ENCODE measurements around the gene TMEM217.

Gene TMEM217

DNA sequence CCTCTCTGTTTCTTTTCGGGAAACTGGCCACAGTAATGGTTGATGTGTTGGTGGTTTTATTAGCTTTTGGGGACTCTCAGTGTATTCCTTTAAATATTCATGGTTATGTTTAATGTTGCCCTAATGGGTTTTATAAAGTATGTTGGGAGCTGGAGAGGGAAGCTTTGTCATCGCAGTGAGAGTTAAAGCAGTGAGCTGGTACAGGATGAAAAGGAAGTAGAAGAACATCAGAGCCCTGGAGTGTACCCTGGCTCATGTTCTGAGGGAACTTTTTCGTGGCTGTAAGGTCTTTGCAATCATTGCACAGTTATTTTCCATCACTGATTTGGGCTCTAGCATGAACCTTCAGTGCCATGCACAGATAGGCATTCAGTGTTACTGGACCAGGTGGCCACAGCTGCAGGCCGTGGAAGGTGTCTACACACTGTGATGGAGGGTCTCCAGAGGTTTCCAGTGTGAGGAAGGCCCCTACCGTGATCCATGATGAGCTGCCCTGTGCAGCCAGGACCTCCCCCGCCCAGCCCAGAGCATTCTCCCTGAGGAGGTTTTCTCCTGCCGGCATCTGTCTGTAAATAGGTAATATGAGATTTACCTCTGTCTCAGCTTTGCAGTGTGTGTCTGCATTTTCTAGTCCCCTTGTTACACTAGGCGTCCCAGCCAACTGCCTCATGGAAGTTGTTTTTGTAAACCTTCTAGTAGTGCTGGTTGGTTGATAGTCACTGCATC, 22.4 kb upstream of the TMEM217 start:
- DNase-seq (ENCODE audit: low read depth): no peak

- DNase-seq (ENCODE audit: low read depth): no peak
Measured at GRCh38 chr6:37279366-37280134, 21.6 kb upstream of the TMEM217 start.

- DNase-seq (ENCODE audit: low read depth): no peak
Measured at GRCh38 chr6:37277001-37277409, 19.1 kb upstream of the TMEM217 start.

GRCh38 chr6:37275350-37275749, 17.4 kb upstream of the TMEM217 start:
- DNase-seq (ENCODE audit: low read depth): no peak

- DNase-seq (ENCODE audit: low read depth): no peak
Measured at GRCh38 chr6:37273690-37274089, 15.7 kb upstream of the TMEM217 start.

GRCh38 chr6:37272834-37273566, 15.1 kb upstream of the TMEM217 start:
- no peak for DNase-seq (ENCODE audit: low read depth)

DNA sequence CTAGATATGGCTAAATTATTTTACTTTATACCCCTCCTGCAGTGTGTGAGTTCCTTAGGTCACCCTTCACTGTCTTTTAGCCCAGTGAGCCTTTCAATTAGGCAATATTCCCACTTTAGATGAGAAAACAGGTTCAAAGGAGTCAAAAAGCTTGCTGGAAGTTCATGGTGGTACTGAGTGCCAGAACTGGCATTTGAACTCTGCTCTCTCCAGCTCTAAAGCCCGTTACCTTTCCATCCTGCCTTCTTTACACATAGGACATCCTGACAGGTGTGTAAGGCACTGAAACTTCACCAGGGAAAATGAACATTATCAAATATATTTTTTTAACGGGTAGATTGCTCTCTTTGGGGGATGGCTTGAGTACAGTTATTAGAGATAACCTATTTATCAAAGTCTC, 11.2 kb upstream of the TMEM217 start:
- no peak for DNase-seq (ENCODE audit: low read depth)

GRCh38 chr6:37265860-37266259, 7.9 kb upstream of the TMEM217 start:
- no peak for DNase-seq (ENCODE audit: low read depth)

- DNase-seq (ENCODE audit: low read depth): no peak
Measured at GRCh38 chr6:37265001-37265400, 7.1 kb upstream of the TMEM217 start.

GRCh38 chr6:37262446-37263026, 4.6 kb upstream of the TMEM217 start:
- no peak for DNase-seq (ENCODE audit: low read depth)

GRCh38 chr6:37261198-37261597, 3.3 kb upstream of the TMEM217 start:
- DNase-seq (ENCODE audit: low read depth): no peak

- no peak for DNase-seq (ENCODE audit: low read depth)
Measured at GRCh38 chr6:37260444-37260843, 2.5 kb upstream of the TMEM217 start.

GRCh38 chr6:37260040-37260439, 2.1 kb upstream of the TMEM217 start:
- DNase-seq (ENCODE audit: low read depth): no peak

GRCh38 chr6:37259191-37259590, 1.2 kb upstream of the TMEM217 start:
- DNase-seq (ENCODE audit: low read depth): no peak

DNA sequence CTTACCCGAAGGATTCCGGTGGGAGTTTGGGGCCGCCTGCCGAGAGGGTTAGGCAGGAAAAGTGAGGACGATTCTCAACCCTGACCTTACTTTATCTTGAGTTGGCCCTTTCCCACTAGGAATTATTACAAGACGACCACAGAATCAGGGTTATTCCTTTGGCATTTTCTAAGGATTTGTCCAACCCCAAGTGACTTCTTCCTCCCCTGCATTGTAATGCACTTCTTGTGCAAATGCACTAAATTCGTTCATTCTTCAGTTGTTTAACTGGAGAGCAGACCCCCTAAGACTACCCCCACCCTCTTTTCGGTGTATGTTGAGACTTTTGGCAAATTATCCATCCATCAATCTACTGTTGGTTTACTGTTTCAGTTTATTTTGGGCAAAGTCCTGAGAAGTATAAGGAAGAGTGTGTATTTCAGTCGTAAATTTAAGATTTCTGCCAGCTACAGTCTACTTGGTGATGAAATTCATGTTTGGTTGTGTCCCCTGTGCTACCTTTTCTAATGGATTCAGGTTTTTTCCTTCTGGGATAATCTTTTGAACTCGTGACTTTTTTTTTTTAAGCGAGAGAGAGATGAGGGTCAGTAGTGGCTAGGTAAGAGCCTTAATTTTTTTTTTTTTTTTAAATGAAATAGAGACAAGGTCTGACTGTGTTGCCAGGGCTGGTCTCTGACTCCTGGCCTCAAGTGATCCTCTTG, 611 bp upstream of the TMEM217 start:
- DNase-seq (ENCODE audit: low read depth): no peak

DNA sequence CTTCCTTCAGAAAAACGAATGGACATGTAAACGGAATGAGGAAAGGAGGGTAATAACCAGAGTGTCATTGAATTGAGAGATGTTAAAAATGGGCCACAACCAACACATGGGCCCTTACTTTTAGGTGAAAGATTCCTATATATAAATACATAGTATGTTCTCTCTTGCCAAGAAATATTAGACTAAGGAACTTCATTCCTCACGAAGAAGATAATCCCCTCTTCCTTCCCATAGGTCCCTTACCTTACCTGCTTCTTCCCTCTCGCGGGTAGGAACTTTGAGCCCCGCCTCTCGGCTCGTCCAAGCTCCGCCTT, 667 bp downstream of the TMEM217 start:
- no peak for DNase-seq (ENCODE audit: low read depth)

DNA sequence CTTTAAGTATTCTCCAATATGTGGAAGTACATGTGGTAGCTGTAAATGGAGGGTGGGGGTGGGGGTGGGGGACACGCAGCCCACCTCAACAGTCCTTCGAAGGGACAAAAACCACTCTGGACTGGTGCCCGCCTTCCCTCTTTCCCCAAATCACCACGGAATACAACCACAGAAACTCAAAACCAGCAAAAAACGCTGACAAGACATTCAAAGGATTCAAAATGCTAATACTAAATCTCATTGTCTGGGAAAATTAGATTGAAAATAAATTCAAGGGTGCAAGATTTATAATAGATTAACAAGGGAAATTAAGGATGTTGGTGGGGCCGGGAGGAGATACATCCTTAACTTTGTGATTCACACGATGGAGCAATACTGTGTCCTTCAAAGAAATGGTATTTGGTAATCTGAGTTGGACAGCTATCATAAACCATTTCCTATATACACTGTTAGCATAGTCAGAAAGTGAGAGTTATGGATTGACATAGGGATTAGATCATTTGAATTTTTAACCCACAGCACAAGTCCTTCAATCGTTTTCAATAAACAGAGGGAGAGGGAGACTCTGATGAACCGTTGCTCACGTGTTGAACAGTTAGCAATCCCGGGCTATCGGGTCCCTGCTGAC, 1.1 kb downstream of the TMEM217 start:
- no peak for DNase-seq (ENCODE audit: low read depth)

GRCh38 chr6:37254881-37255280, 3.1 kb downstream of the TMEM217 start:
- no peak for DNase-seq (ENCODE audit: low read depth)

GRCh38 chr6:37253486-37254007, 4.4 kb downstream of the TMEM217 start:
- no peak for DNase-seq (ENCODE audit: low read depth)

GRCh38 chr6:37251211-37251780, 6.6 kb downstream of the TMEM217 start:
- no peak for DNase-seq (ENCODE audit: low read depth)
